Esophagus squamous epithelium (tissue), 5 donors: ENCODE measurements around the gene NDUFS5. TPM values are rescaled to one million over a fixed set of nuclear protein-coding genes. Genes with fewer than 3 reads are reported as not detected.
"Not testable (repeated sequence)": the region's sequence is repeated elsewhere in the genome, so short reads cannot be mapped to it uniquely, and the experiment has no call there.

Experiments
- DNase-seq: peaks from one replicate; lab custom pipeline; 2025; lab: John Stamatoyannopoulos, UW
- H3K27ac ChIP-seq, 4 donors: fragments of 200-600 bp; sonication (generic); one replicate each; pipeline ENCODE4 v1.5.1; 2016 to 2019; ENCODE audit warnings: mild to moderate bottlenecking in 1 of 4
- H3K27me3 ChIP-seq, 4 donors: fragments of 200-600 bp; sonication (generic); 1 replicate in 3 of 4; 2 replicates in 1 of 4; pipeline versions ENCODE4 v1.5.1 to v1.6.0; 2017 to 2021; ENCODE audit warnings: antibody characterized with exemption in 1 of 4
- H3K36me3 ChIP-seq, 3 donors: fragments of 200-600 bp; sonication (generic); one replicate each; pipeline ENCODE4 v1.5.1; 2016 to 2019
- H3K4me1 ChIP-seq, 3 donors: fragments of 200-600 bp; sonication (generic); one replicate each; pipeline ENCODE4 v1.5.1; 2017 to 2019
- H3K4me3 ChIP-seq, 4 donors: fragments of 200-600 bp; sonication (generic); 1 replicate in 3 of 4; 2 replicates in 1 of 4; pipeline ENCODE4 v1.5.1; 2016 to 2019; ENCODE audit warnings: mild to moderate bottlenecking in 2 of 4, moderate library complexity in 1 of 4
- H3K9me3 ChIP-seq, 3 donors: fragments of 200-600 bp; sonication (generic); one replicate each; pipeline ENCODE4 v1.5.1; 2016 to 2019
- POLR2A ChIP-seq, 4 donors: fragments of 450-650 bp; IDR thresholded peaks; one replicate each; pipeline ENCODE4 v1.6.1; 2017; ENCODE audit warnings: antibody characterized with exemption in 4 of 4, mild to moderate bottlenecking in 4 of 4, moderate library complexity in 3 of 4
- WGBS, 2 donors: methylation state at CpG; one replicate each; pipeline ENCODE4 v1.1.5; 2018; 5-methylcytosine and 5-hydroxymethylcytosine counted together
- intact Hi-C: fragments of 100-400 bp; cut with DNase I; formaldehyde crosslinking; loops from one replicate; pipeline ENCODE4 v1.15.0; 2022
- total RNA-seq, 4 donors: library from RNA; depleted of rRNA; stranded (reverse); fragments of >200 nt; gene quantifications; one replicate each; pipeline ENCODE4 v1.1.0, GENCODE V29; 2016
- TF ChIP-seq, protein P1 (sequence below), 6 experiments: fragments of 450-650 bp in 4 of 6; fragments of 200-600 bp in 2 of 6; sonication (generic) in 2 of 6; IDR thresholded peaks; one replicate each; pipeline ENCODE4 v1.5.1; 2016 to 2019; ENCODE audit warnings: antibody characterized with exemption in 6 of 6, mild to moderate bottlenecking in 4 of 6, moderate library complexity in 4 of 6
- donor health status: DM: yes; HTN: yes; CAD: no.

The NDUFS5 gene
- total RNA-seq, 4 donors from 2014 or later, result 300 to 496 (median 418) TPM

DNA sequence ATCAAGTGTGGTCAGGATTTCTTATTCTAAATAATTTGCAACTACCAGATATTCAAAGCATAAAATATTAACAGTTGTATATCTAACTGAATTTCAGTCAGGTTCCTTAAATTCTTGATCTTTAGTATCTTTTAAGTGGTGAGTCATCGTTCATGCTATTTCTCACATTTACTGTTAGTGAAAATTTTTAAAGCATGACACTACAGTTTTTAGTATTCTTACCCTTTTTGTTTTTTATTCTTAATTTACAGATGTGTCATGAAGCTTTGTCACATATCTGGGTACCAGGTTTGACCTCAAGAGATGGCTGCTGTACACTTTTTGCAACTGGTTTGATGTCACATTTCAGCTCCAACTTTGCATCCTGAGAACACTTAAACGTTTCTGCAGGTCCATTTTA, 22.4 kb upstream of the NDUFS5 start:
- Histone ChIP-seq H3K36me3 (peaks cover 9 to 100% (median 52%) of the 10 kb centered on the region in 3 donors), H3K4me3 (no peak overlapping the region), H3K4me1 (peaks cover 8 to 27% (median 19%) of the 10 kb centered on the region in 3 donors), H3K27me3 (no peaks in the 10 kb centered on the region), H3K27ac (no peak overlapping the region), H3K9me3 (no peaks in the 10 kb centered on the region)
- TF ChIP-seq, protein P1, sequence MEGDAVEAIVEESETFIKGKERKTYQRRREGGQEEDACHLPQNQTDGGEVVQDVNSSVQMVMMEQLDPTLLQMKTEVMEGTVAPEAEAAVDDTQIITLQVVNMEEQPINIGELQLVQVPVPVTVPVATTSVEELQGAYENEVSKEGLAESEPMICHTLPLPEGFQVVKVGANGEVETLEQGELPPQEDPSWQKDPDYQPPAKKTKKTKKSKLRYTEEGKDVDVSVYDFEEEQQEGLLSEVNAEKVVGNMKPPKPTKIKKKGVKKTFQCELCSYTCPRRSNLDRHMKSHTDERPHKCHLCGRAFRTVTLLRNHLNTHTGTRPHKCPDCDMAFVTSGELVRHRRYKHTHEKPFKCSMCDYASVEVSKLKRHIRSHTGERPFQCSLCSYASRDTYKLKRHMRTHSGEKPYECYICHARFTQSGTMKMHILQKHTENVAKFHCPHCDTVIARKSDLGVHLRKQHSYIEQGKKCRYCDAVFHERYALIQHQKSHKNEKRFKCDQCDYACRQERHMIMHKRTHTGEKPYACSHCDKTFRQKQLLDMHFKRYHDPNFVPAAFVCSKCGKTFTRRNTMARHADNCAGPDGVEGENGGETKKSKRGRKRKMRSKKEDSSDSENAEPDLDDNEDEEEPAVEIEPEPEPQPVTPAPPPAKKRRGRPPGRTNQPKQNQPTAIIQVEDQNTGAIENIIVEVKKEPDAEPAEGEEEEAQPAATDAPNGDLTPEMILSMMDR (IDR thresholded peaks at IDR 0.05), result no peak
- TF ChIP-seq POLR2A (IDR thresholded peaks at IDR 0.05), result no peak
- DNase-seq, result no peak
- intact Hi-C loops, result no loop called here
- WGBS, 2 donors, result 36 to 53% methylated on average over 2 of the region's 2 CpGs

DNA sequence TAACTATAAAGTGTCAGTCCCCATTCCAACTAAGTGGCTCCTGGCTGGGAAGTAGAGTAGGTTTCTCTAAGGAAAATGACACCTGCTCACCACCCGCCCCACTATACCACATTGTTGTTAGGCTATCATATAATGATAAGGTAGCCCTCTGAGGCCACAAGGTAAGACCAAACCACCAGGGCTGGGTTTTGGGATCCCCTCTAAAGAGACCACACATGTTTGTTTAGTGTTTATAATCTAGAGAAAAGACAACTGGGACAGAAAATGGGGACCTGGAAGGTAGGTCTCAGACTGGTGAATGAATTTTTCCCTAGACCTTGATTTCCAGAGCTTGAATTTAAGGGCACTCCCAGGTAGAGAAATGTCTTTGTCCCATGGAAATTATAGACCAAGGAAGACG, 19.9 kb upstream of the NDUFS5 start:
- H3K36me3 ChIP-seq, result peaks cover 9 to 100% (median 51%) of the 10 kb centered on the region in 3 donors
- TF ChIP-seq, protein P1 (IDR thresholded peaks at IDR 0.05), result no peak
- no peak for TF ChIP-seq POLR2A (IDR thresholded peaks at IDR 0.05)
- WGBS, 2 donors, result 80 to 92% methylated on average over 1 to 2 of the region's 2 CpGs
- no peaks in the 10 kb centered on the region for H3K27me3 ChIP-seq
- DNase-seq, result no peak
- no peaks in the 10 kb centered on the region for H3K9me3 ChIP-seq
- intact Hi-C loops, result no loop called here
- no peak overlapping the region for H3K4me3 ChIP-seq
- H3K4me1 ChIP-seq, result peaks cover 8 to 18% (median 14%) of the 10 kb centered on the region in 3 donors
- no peak overlapping the region for H3K27ac ChIP-seq

DNA sequence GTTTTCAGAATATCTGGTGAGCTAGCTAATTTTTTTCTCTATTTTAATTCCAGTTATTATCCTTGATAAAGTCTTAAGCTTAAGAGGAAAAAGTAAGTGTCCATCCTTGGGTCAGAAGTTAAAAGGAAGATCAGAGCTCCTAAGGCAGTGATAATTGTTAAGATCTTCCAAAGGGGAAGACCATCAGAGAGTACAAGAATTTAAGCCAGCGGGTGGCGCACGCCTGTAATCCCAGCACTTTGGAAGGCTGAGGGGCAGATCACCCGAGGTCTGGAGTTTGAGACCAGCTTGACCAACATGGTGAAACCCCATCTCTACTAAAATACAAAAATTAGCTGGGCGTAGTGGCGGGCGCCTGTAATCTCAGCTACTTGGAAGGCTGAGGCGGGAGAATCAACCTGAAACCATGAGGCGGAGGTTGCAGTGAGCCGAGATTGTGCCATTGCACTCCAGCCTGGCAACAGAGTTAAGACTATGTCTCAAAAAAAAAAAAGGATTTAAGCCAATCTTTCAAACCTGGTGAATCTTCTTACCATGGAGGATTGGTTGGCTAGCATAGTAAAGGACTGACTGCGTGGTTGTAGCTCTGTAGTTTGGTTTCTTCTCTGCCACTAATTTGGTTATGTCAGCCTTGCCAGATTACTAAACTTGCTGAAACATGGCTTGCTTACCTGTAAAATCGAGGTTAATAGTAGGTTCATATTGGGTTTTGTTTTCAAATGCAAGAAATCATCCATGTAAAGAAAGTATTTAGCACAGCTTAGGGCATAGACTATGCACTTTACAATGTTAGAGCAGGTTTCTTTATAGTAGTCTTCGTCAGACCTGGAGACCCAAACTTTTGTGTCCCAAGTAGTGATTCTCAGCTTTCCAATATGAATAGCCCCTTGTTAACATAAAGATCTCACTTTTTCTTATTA, 19.2 kb upstream of the NDUFS5 start:
- 88 to 92% methylated on average over 13 of the region's 13 CpGs for WGBS, 2 donors
- TF ChIP-seq, protein P1 (IDR thresholded peaks at IDR 0.05), result no peak
- no peak for TF ChIP-seq POLR2A (IDR thresholded peaks at IDR 0.05)

GRCh38 chr1:39014956-39015355, 11.2 kb upstream of the NDUFS5 start:
- WGBS, 2 donors, result 83 to 85% methylated on average over 5 to 7 of the region's 8 CpGs
- H3K27ac ChIP-seq, H3K4me3 ChIP-seq, DNase-seq, H3K9me3 ChIP-seq, intact Hi-C loops, H3K4me1 ChIP-seq, H3K27me3 ChIP-seq: not testable (repeated sequence)
- peaks cover 0 to 47% (median 0%) of the 10 kb centered on the region in 3 donors for H3K36me3 ChIP-seq

More for the DNA sequence above, 19.2 kb upstream of the NDUFS5 start:
- no peaks in the 10 kb centered on the region for H3K27me3 ChIP-seq
- H3K9me3 ChIP-seq, result no peaks in the 10 kb centered on the region
- no peak overlapping the region for H3K27ac ChIP-seq
- H3K4me1 ChIP-seq, result peaks cover 7 to 13% (median 8%) of the 10 kb centered on the region in 3 donors
- intact Hi-C loops, result no loop called here
- DNase-seq, result no peak
- no peak overlapping the region for H3K4me3 ChIP-seq
- peaks cover 9 to 100% (median 46%) of the 10 kb centered on the region in 3 donors for H3K36me3 ChIP-seq

- WGBS, 2 donors, result 71 to 74% methylated on average over 9 to 10 of the region's 10 CpGs
- intact Hi-C loops, result no loop called here
- no peak for DNase-seq
Measured at GRCh38 chr1:39016604-39017171, 9.5 kb upstream of the NDUFS5 start.

More at GRCh38 chr1:39016604-39017171, 9.5 kb upstream of the NDUFS5 start:
- Histone ChIP-seq H3K9me3 (no peaks in the 10 kb centered on the region), H3K27ac (no peak overlapping the region), H3K4me1 (no peaks in the 10 kb centered on the region), H3K4me3 (no peak overlapping the region), H3K27me3 (no peaks in the 10 kb centered on the region), H3K36me3 (peaks cover 0 to 29% (median 0%) of the 10 kb centered on the region in 3 donors)
- TF ChIP-seq, protein P1 (IDR thresholded peaks at IDR 0.05), result no peak
- TF ChIP-seq POLR2A (IDR thresholded peaks at IDR 0.05), result no peak
